Stomach (tissue), 9 donors: ENCODE measurements around the gene ABCB8. TPM values are rescaled to one million over a fixed set of nuclear protein-coding genes. Genes with fewer than 3 reads are reported as not detected.

Experiments used
- DNase-seq, 2 donors: peaks; one replicate each; pipeline versions ENCODE4 v3.0.0 to v3.0.0-alpha.2; 2013 to 2019
- H3K27ac ChIP-seq, 5 donors: fragments of 200-600 bp in 4 of 5; sonication (generic) in 4 of 5; one replicate each; pipeline ENCODE4 v1.5.1; 2013 to 2019; ENCODE audit warnings: mild to moderate bottlenecking in 1 of 5, moderate library complexity in 1 of 5
- H3K27me3 ChIP-seq, 3 donors: fragments of 200-600 bp; sonication (generic); one replicate each; pipeline ENCODE4 v1.5.1; 2017 to 2019; ENCODE audit warnings: mixed run types in 1 of 3
- H3K36me3 ChIP-seq, 4 donors: fragments of 200-600 bp; sonication (generic); 1 replicate in 3 of 4; 2 replicates in 1 of 4; pipeline ENCODE4 v1.5.1; 2016 to 2019
- H3K4me1 ChIP-seq, 4 donors: fragments of 200-600 bp; sonication (generic); one replicate each; pipeline ENCODE4 v1.5.1; 2016 to 2019
- H3K4me3 ChIP-seq, 4 donors: fragments of 200-600 bp; sonication (generic) in 3 of 4; one replicate each; pipeline ENCODE4 v1.5.1; 2016 to 2019; ENCODE audit warnings: mild to moderate bottlenecking in 1 of 4
- H3K9me3 ChIP-seq, 4 donors: fragments of 200-600 bp; sonication (generic); one replicate each; pipeline ENCODE4 v1.5.1; 2016 to 2019
- EP300 ChIP-seq: sonication (generic); formaldehyde crosslinking; IDR thresholded peaks from one replicate; pipeline ENCODE4 v1.6.1; 2017; ENCODE audit warnings: antibody characterized with exemption
- POLR2A ChIP-seq, 4 donors: fragments of 450-650 bp; IDR thresholded peaks; one replicate each; pipeline ENCODE4 v1.6.1; 2016; ENCODE audit warnings: antibody characterized with exemption in 4 of 4, control low read depth in 2 of 4, mild to moderate bottlenecking in 1 of 4, moderate library complexity in 1 of 4
- POLR2AphosphoS5 ChIP-seq, 3 donors: sonication (generic); formaldehyde crosslinking; IDR thresholded peaks; one replicate each; pipeline ENCODE4 v1.6.1; 2016; ENCODE audit warnings: antibody characterized with exemption in 3 of 3
- WGBS, 5 donors: extraction: QIAGEN DNeasy Blood & Tissue Kit in 3 of 5; methylation state at CpG; one replicate each; pipeline versions ENCODE4 v1.1.5 to v1.1.7; 2013 to 2018; 5-methylcytosine and 5-hydroxymethylcytosine counted together
- intact Hi-C: fragments of 100-400 bp; cut with DNase I; formaldehyde crosslinking; loops from one replicate; pipeline ENCODE4 v1.15.1; 2023; ENCODE audit warnings: low total_unique reads
- polyA plus RNA-seq, 3 donors: library from polyadenylated mRNA; stranded (reverse); fragments of 200-250 nt; gene quantifications; one replicate each; pipeline ENCODE4 v1.2.3, GENCODE V29; 2013
- total RNA-seq, 5 donors: library from RNA; depleted of rRNA; stranded (reverse); fragments of >200 nt; gene quantifications; one replicate each; pipeline versions ENCODE4 v1.1.0 to v1.2.3, GENCODE V29; 2014 to 2016
- TF ChIP-seq, protein P1 (sequence below), 7 experiments: fragments of 450-650 bp in 4 of 7; fragments of 200-600 bp in 3 of 7; sonication (generic) in 3 of 7; IDR thresholded peaks; one replicate each; pipeline ENCODE4 v1.5.1; 2016 to 2019; ENCODE audit warnings: antibody characterized with exemption in 7 of 7, control low read depth in 2 of 7, mild to moderate bottlenecking in 1 of 7
- donor health status: healthy with polysubstance abuse.
- donor health status: Bipolar disorder and iron deficiency.
- donor health status: healthy.

ABCB8 gene
- total and polyA plus RNA-seq, 8 donors, result 9.5 to 57.2 (median 19.4) TPM

- TF ChIP-seq POLR2A (IDR thresholded peaks at IDR 0.05), result no peak
- TF ChIP-seq EP300, result no peak
- TF ChIP-seq POLR2AphosphoS5 (IDR thresholded peaks at IDR 0.05), result peak in 1 of 3 donors; percentile 5
- TF ChIP-seq, protein P1, sequence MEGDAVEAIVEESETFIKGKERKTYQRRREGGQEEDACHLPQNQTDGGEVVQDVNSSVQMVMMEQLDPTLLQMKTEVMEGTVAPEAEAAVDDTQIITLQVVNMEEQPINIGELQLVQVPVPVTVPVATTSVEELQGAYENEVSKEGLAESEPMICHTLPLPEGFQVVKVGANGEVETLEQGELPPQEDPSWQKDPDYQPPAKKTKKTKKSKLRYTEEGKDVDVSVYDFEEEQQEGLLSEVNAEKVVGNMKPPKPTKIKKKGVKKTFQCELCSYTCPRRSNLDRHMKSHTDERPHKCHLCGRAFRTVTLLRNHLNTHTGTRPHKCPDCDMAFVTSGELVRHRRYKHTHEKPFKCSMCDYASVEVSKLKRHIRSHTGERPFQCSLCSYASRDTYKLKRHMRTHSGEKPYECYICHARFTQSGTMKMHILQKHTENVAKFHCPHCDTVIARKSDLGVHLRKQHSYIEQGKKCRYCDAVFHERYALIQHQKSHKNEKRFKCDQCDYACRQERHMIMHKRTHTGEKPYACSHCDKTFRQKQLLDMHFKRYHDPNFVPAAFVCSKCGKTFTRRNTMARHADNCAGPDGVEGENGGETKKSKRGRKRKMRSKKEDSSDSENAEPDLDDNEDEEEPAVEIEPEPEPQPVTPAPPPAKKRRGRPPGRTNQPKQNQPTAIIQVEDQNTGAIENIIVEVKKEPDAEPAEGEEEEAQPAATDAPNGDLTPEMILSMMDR (IDR thresholded peaks at IDR 0.05), result peak in 3 of 7 experiments; percentile 14 to 42 (median 17)
- Histone ChIP-seq H3K9me3 (no peaks in the 10 kb centered on the region), H3K4me1 (peaks cover 45 to 80% (median 77%) of the 10 kb centered on the region in 4 donors), H3K4me3 (peak overlapping the region; percentile 74 to 93 (median 86)), H3K27ac (peak overlapping the region; percentile 84 to 97 (median 90)), H3K27me3 (no peaks in the 10 kb centered on the region), H3K36me3 (peaks cover 0 to 7% (median 6%) of the 10 kb centered on the region in 4 donors)
- intact Hi-C loops, result no loop called here
- DNase-seq, result peak; percentile 64 to 86
- 1 to 5% (median 2%) methylated on average over 5 to 70 of the region's 70 CpGs for WGBS, 5 donors
Measured at GRCh38 chr7:151087245-151088018, 59.2 kb downstream of the ABCB8 start.

DNA sequence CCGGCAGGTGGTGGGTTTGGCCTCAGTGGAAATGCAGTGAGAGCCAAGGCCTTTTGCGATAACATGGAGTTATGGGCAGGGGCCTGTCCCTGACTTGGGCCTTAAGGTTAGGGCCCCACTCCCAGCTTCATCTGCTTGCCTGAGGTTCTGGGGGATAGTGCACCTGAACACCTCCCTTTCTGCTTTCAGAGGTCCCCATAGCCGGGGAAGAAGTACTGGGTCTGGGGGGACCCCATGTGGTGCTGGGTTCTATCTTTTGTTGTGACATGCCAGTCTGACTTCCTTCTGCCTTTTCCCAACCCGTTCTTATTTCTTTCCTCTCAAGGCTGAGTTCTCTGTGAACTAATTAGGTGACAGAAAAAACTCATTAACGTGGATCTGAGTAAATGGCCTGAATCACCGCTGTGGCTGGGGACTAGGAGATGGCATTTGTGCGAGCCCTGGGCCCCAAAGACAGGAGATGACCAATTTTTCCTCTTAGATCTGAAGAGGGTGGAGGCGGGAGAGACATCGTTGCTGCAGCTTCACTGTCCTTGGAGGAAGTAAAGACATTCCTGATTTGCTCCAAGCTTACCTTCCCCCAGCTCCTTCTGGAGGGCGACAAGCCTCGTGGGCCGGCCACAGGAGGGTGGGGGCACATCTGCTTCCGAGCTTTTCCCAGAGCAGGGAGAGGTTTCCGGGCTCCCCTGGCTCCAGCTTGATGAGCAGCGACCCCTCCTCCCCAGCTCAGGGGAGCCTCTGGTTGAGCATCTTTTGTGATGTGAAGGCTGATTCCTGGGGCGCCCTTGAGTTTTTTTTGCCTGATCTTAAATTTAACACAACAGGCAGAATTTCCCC lies 60.0 kb downstream of the ABCB8 start:
- H3K4me3 ChIP-seq, result peak overlapping the region; percentile 74 to 93 (median 86)
- H3K4me1 ChIP-seq, result peaks cover 41 to 82% (median 74%) of the 10 kb centered on the region in 4 donors
- H3K9me3 ChIP-seq, result no peaks in the 10 kb centered on the region
- intact Hi-C loops, result no loop called here
- DNase-seq, result no peak
- H3K36me3 ChIP-seq, result peaks cover 0 to 9% (median 7%) of the 10 kb centered on the region in 4 donors
- 35 to 50% (median 49%) methylated on average over 15 to 16 of the region's 16 CpGs for WGBS, 5 donors
- TF ChIP-seq EP300 (no peak), POLR2AphosphoS5 (IDR thresholded peaks at IDR 0.05) (no peak), POLR2A (IDR thresholded peaks at IDR 0.05) (no peak)
- peak overlapping the region; percentile 84 to 97 (median 90) for H3K27ac ChIP-seq
- no peaks in the 10 kb centered on the region for H3K27me3 ChIP-seq

- TF ChIP-seq EP300 (no peak), POLR2AphosphoS5 (IDR thresholded peaks at IDR 0.05) (peak in 2 of 3 donors; percentile 6 to 34)
- WGBS, 5 donors, result 13 to 34% (median 16%) methylated on average over 30 of the region's 30 CpGs
- Histone ChIP-seq H3K4me3 (peak overlapping the region; percentile 74 to 93 (median 86)), H3K9me3 (no peaks in the 10 kb centered on the region), H3K4me1 (peaks cover 35 to 81% (median 66%) of the 10 kb centered on the region in 4 donors), H3K36me3 (peaks cover 0 to 12% (median 7%) of the 10 kb centered on the region in 4 donors), H3K27ac (peak overlapping the region; percentile 84 to 97 (median 90)), H3K27me3 (no peaks in the 10 kb centered on the region)
- DNase-seq, result peak; percentile 62 to 91
- intact Hi-C loops, result no loop called here
Measured at GRCh38 chr7:151088856-151089699, 60.8 kb downstream of the ABCB8 start.

- intact Hi-C loops, result no loop called here
- Histone ChIP-seq H3K36me3 (peaks cover 0 to 12% (median 7%) of the 10 kb centered on the region in 4 donors), H3K9me3 (no peaks in the 10 kb centered on the region), H3K27ac (peak overlapping the region; percentile 84 to 97 (median 90)), H3K27me3 (no peaks in the 10 kb centered on the region), H3K4me3 (peak overlapping the region; percentile 74 to 93 (median 86)), H3K4me1 (peaks cover 35 to 77% (median 65%) of the 10 kb centered on the region in 4 donors)
- 64 to 74% (median 65%) methylated on average over 19 to 22 of the region's 22 CpGs for WGBS, 5 donors
- TF ChIP-seq POLR2A (IDR thresholded peaks at IDR 0.05), result no peak
- no peak for TF ChIP-seq POLR2AphosphoS5 (IDR thresholded peaks at IDR 0.05)
- TF ChIP-seq, protein P1 (IDR thresholded peaks at IDR 0.05), result no peak
- TF ChIP-seq EP300, result no peak
- DNase-seq, result no peak
Measured at GRCh38 chr7:151089893-151090730, 61.9 kb downstream of the ABCB8 start.
